Measurements from ENCODE around the gene FKBP8. TPM values are rescaled to one million over a fixed set of nuclear protein-coding genes. Genes with fewer than 3 reads are reported as not detected.
A peak's percentile ranks its signal among the peaks of the same experiment; 100 is the strongest.

Gene FKBP8
- total RNA-seq, 1 donor: 209 TPM

GRCh38 chr19:18587962-18588610 is 44.7 kb upstream of the FKBP8 start:
- H3K4me3 ChIP-seq (ENCODE audit: low read depth, low read length): peak overlapping the region; percentile 73
- TF ChIP-seq CTCF (IDR thresholded peaks at IDR 0.05; ENCODE audit: insufficient read depth, low read depth, low read length): no peak
- no peak for DNase-seq (ENCODE audit: low read depth)

DNA sequence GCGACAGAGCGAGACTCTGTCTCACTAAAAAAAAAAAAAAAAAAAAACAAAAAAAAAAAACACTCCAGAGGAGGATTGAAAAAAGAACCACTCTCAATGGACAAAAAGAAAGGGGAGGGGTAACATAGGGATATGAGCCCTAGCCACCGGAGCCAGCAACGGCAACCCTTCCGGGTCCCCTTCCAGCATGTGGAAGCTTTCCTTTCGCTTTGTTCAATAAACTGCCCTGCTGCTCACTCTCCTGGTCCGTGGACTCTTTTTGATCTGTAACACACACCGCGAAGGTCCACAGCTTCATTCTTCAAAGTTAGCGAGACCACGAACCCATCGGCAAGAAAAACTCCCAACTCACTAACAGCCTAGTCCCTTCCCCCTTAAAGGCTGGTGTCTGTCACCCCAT is 44.2 kb upstream of the FKBP8 start:
- H3K4me3 ChIP-seq (ENCODE audit: low read depth, low read length): no peak overlapping the region
- no peak for TF ChIP-seq CTCF (IDR thresholded peaks at IDR 0.05; ENCODE audit: insufficient read depth, low read depth, low read length)
- DNase-seq (ENCODE audit: low read depth): no peak

DNA sequence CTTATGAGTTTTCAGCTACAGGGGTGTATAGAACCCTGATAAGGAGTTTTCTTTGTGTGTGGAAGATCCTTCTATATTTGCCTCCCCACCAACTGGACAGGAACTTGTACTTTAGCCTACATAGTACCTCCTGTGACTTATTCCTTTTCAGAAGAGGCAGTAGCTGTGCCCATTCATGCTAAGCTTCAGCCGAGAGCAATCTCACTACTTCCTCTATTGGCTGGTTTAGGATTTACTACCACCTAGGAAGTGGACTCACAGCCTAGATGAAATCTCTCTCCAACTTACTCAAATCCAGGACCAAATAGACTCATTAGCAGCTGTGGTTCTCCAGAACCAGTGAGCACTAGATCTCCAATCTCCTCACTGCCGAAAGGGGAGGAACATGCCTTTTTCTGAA is 42.9 kb upstream of the FKBP8 start:
- no peak for DNase-seq (ENCODE audit: low read depth)
- no peak for TF ChIP-seq CTCF (IDR thresholded peaks at IDR 0.05; ENCODE audit: insufficient read depth, low read depth, low read length)
- H3K4me3 ChIP-seq (ENCODE audit: low read depth, low read length): no peak overlapping the region

DNA sequence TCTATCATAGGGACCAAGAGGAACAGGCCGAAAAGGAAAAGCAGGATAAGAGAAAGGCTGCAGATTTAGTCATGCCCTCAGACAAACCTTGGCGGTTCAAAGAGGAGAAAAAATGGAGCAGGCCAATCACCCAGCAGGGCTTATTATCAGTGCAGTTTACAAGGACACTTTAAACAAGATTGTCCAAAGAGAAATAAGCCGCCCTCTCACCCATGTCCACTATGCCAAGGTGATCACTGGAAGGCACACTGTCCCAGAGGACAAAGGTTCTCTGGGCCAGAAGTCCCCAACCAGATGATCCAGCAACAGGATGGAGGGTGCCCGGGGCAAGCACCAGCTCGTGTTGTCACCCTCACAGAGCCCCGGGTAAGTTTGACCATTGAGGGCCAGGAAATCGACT is 36.9 kb upstream of the FKBP8 start:
- DNase-seq (ENCODE audit: low read depth): no peak
- TF ChIP-seq CTCF (IDR thresholded peaks at IDR 0.05; ENCODE audit: insufficient read depth, low read depth, low read length): no peak
- no peak overlapping the region for H3K4me3 ChIP-seq (ENCODE audit: low read depth, low read length)

DNA sequence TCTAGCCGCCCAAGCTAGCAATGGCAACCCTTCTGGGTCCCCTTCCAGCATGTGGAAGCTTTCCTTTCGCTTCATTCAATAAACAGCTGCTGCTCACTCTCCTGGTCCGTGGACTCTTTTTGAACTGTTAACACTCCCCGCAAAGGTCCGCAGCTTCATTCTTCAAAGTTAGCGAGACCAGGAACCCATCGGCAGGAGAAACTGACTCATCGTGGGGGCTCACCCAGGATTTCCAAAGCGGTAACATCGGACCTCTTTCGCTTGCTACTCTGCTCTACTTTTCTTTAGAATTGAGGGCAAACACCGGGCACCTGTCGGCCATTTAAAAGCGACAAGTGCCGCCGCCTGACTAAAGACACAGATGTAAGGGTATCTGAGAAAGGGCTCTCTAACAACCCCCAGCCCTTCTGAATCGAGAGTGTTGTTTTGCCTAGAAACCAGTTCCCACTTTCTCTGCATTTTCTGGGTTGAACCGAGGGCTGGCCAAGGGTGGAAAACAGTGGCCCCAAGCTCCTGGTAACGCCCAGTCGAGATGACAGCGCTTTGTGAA is 34.1 kb upstream of the FKBP8 start:
- H3K4me3 ChIP-seq (ENCODE audit: low read depth, low read length): no peak overlapping the region
- no peak for TF ChIP-seq CTCF (IDR thresholded peaks at IDR 0.05; ENCODE audit: insufficient read depth, low read depth, low read length)
- DNase-seq (ENCODE audit: low read depth): no peak

- no peak for TF ChIP-seq CTCF (IDR thresholded peaks at IDR 0.05; ENCODE audit: insufficient read depth, low read depth, low read length)
- H3K4me3 ChIP-seq (ENCODE audit: low read depth, low read length): no peak overlapping the region
- DNase-seq (ENCODE audit: low read depth): no peak
Observed at GRCh38 chr19:18576383-18576782, 33.0 kb upstream of the FKBP8 start.

All from fibroblast of villous mesenchyme (primary cell).